CD4-positive, alpha-beta T cell treated with Interleukin-4 for 4 hours (primary cell): ENCODE results near the gene UBE3B.
"Not testable (repeated sequence)": the region's sequence is repeated elsewhere in the genome, so short reads cannot be mapped to it uniquely, and the experiment has no call there.

Experiments
- DNase-seq: peaks from one replicate; pipeline ENCODE4 v3.0.0-alpha.2; 2020

UBE3B gene

GRCh38 chr12:109449845-109450532, 27.4 kb upstream of the UBE3B start:
- no peak for DNase-seq

GRCh38 chr12:109450980-109451379, 26.5 kb upstream of the UBE3B start:
- DNase-seq: no peak

GRCh38 chr12:109451400-109451799, 26.0 kb upstream of the UBE3B start:
- DNase-seq: no peak

DNA sequence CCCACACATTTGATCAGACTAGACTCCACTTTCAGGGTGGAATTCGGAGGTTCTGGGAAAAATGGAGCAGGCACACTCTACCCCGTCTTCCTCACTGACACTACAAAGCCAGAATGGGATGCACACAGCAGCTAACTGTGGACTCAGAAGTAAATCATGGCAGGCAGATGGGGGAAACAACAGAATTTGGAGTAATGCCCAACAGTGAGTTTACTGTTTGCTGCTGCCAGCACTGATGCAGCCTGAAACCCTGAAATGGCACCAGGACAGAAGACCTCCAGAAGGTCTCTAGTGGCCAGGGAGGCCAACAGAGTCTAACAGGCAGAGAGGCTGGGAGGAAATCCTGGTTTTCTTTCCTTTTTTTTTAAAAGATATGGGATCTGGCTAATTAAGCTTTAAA, 24.9 kb upstream of the UBE3B start:
- DNase-seq: no peak

- DNase-seq: no peak
These were observed 21.7 kb upstream of the UBE3B start for GRCh38 chr12:109455706-109456105.

DNA sequence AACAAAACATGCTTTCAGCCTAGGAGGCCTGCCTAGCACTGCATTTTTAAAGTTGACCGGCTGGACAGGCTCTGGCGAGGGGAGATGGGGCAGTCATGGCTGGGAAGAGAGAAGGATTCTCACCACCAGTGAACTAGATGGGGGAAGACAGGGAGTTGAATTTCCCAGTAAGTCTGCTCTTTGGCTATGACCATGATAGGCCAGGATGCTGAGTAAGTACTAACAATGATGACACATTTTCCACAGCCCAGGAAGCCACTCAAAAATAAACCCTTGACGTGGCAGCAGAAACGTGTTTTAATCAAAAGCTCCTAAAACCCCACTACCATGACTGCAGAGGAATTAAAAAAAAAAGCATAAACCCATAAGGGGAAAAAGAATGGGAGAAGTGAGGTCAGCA, 19.3 kb upstream of the UBE3B start:
- no peak for DNase-seq

GRCh38 chr12:109458771-109459208, 18.6 kb upstream of the UBE3B start:
- DNase-seq: no peak

DNA sequence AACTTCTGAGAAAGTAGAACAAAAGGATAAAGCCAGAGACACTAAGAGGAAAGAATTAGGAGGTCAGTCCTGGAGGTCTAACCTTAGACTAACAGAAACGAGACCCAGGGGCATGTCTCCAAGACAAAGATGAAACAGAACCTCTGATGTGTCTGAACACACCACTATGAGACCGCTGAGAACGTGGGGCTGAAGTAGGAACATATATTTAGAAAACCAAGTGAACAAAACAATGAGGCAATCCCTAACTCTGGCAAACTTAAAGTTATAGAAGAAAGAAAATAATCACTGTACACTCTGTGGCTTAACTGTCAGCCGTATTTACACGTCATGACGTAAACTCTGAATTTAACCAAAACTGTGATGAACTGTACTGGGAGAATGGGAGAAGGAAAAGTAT, 18.2 kb upstream of the UBE3B start:
- no peak for DNase-seq

- DNase-seq: no peak
These were observed 16.9 kb upstream of the UBE3B start for GRCh38 chr12:109460538-109460937.

DNA sequence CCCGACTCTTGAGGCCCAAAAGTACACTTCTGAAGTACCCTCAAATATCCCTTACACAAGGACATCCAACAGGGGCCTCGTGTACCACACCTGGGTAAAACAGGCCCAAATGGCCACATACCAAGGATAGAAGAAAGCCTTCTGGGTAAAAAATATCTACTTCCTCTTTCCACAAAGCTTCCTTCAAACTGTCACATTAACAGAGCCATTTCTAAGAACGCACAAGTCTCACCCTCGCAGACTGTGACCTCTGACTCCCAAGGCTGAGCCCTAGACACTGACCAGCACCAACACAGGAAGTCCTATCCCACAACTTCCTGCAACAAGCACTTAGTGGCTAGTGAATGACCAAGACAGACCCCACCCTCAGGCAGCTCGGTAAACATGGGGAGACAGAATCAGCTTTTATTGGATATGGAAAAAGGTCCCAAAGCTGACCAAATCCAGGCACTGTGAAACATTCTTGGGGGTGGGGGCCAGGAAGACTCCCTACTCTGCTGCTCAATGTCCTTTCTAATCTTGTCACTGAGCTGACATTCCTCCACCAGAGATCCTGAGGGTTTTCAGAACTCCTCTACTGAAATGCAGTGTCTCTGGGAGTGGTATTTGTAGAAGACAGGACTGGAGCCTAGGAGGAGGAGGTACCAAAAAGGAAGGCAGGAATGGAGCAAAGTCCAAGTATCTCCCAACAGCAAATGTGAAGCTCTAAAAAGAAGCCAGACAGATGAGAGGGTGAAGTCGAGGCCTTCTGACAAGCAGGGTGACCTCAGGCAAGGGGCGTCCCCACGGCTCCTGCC, 16.2 kb upstream of the UBE3B start:
- DNase-seq: peak; percentile 4

- no peak for DNase-seq
These were observed 15.3 kb upstream of the UBE3B start for GRCh38 chr12:109461846-109462756.

GRCh38 chr12:109462868-109463692, 14.4 kb upstream of the UBE3B start:
- no peak for DNase-seq

DNA sequence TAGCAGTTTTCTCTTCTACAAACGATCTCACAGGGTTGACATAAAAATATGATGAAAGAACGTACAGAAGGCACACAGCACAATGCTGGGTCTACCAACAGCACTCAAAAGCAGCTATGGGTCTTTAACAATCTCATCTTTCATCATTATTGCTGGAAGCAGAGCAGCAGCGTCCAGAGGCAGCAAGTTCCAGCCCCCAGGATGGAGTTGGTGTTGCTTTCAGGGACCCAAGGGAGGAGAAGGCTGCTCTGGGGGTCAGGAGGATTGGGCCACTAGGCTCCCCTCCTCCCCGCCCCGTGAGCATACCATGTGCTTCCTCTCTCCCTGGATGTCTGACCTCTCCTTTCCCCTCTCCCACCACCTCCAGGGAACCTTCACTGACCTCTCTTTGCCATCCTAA, 13.7 kb upstream of the UBE3B start:
- DNase-seq: no peak

DNA sequence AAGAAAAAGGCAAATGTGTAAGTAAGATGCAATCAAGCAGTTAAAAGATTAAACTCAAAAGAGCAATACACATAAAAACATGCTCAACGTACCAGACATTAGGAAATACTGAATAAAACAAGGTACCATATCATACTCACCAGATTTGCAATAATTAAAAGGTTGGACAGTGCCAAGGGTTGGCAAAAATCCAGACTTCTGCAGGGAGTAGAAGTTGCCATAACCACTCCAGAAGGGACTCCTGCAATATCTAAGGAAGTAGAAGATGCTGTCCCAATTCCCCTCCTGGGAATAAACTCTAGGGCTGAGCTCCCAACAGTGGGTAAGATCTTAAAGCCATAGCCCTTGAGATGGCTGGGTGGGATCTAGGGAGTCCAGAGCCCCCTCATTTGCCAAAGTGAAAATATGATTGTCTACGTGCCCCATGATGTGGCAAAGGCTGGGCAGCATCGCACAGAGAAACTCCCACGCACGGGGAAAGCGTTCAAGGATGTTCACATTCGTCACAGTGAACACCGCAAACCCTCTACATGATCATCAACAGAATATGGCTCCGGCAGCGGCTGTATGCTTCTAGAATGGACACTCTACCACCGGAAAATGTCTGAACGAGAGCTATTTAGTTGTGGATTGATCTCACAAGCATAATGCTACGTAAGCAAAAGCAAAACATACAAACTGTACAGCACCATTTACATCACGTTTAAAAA, 12.6 kb upstream of the UBE3B start:
- no peak for DNase-seq

GRCh38 chr12:109466305-109466704, 11.1 kb upstream of the UBE3B start:
- no peak for DNase-seq

DNA sequence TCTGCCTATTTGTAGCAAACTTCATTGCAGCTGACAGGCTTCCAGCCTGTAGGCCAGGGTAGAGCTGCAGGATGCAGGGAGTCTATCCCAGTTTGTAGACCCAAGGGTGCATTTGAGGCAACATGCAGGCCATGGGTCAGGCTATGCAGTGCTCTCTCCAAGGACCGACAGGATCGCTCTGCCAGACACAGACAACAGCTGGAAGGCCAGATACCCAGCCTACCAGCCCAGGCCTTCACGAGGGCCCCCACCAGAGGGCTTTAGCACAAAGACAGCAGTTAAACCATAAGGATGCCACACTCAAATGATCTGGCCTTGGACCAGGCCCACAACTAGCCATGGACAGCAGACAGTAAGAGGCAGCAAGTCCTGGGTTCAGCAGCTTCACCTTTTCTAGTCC, 10.6 kb upstream of the UBE3B start:
- no peak for DNase-seq

GRCh38 chr12:109467978-109468676, 9.3 kb upstream of the UBE3B start:
- no peak for DNase-seq

DNA sequence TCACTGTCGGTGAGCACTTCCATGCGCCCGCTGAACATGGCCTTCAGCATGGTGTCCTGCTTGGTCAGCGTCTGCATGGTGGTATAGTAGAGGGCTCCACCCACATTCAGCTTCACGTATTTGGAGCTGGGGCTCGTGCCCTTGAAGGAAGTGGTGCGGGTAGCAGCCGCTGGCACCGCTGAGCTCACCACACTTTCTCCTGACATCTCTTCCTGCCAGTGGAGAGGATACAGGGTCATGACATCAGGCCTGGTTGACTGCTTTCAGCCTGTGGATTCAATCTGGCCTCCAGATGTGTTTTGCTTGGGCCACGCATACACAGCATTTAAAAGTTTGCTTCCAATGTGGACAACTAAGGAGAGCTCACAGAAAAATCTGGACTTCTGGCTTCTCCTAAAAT, 7.9 kb upstream of the UBE3B start:
- no peak for DNase-seq

GRCh38 chr12:109473006-109473405, 4.4 kb upstream of the UBE3B start:
- no peak for DNase-seq

GRCh38 chr12:109473526-109474270, 3.7 kb upstream of the UBE3B start:
- DNase-seq: not testable (repeated sequence)
